Fibroblast of skin of back (primary cell): Measurements from ENCODE around the gene TNNI2. TPM values are rescaled to one million over a fixed set of nuclear protein-coding genes. Genes with fewer than 3 reads are reported as not detected.
"Not testable (repeated sequence)": the region's sequence is repeated elsewhere in the genome, so short reads cannot be mapped to it uniquely, and the experiment has no call there.

Source experiments
- DNase-seq: peaks from one replicate; pipeline ENCODE4 v3.0.0-alpha.2; 2013
- polyA plus RNA-seq, 2 experiments: library from polyadenylated mRNA; unstranded; fragments of 120-200 nt; gene quantifications; one replicate each; pipeline ENCODE4 v1.2.1, GENCODE V29; 2013; ENCODE audit not compliant: insufficient read length in 2 of 2

TNNI2 gene
- polyA plus RNA-seq (2013, experiment 1 of 2; ENCODE audit: insufficient read length), result 8.2 TPM
- 9.1 TPM for polyA plus RNA-seq (2013, experiment 2 of 2; ENCODE audit: insufficient read length)

GRCh38 chr11:1838426-1839144, at the start of gene TNNI2:
Gene TNNI2 (plus strand): TSS chr11:1838981. CDS start chr11:1839697, 716 bp downstream.
- no peak for DNase-seq

GRCh38 chr11:1791912-1792311, 46.9 kb upstream of the TNNI2 start:
- no peak for DNase-seq

GRCh38 chr11:1792461-1792860, 46.3 kb upstream of the TNNI2 start:
- no peak for DNase-seq

GRCh38 chr11:1793081-1793480, 45.7 kb upstream of the TNNI2 start:
- DNase-seq, result peak; percentile 10

- no peak for DNase-seq
Measured at GRCh38 chr11:1796413-1797011, 42.3 kb upstream of the TNNI2 start.

- DNase-seq, result no peak
Measured at GRCh38 chr11:1797391-1798125, 41.2 kb upstream of the TNNI2 start.

- no peak for DNase-seq
Measured at GRCh38 chr11:1803246-1803645, 35.5 kb upstream of the TNNI2 start.

GRCh38 chr11:1803835-1804519, 34.8 kb upstream of the TNNI2 start:
- DNase-seq, result not testable (repeated sequence)

GRCh38 chr11:1805525-1805924, 33.3 kb upstream of the TNNI2 start:
- no peak for DNase-seq

- DNase-seq, result no peak
Measured at GRCh38 chr11:1807264-1807995, 31.4 kb upstream of the TNNI2 start.

- no peak for DNase-seq
Measured at GRCh38 chr11:1810761-1811160, 28.0 kb upstream of the TNNI2 start.

- DNase-seq, result no peak
Measured at GRCh38 chr11:1812274-1812673, 26.5 kb upstream of the TNNI2 start.

- no peak for DNase-seq
Measured at GRCh38 chr11:1812801-1813200, 26.0 kb upstream of the TNNI2 start.

- DNase-seq, result not testable (repeated sequence)
Measured at GRCh38 chr11:1813356-1813755, 25.4 kb upstream of the TNNI2 start.

GRCh38 chr11:1814691-1815090, 24.1 kb upstream of the TNNI2 start:
- DNase-seq, result no peak

- no peak for DNase-seq
Measured at GRCh38 chr11:1815311-1815710, 23.5 kb upstream of the TNNI2 start.

- DNase-seq, result no peak
Measured at GRCh38 chr11:1815751-1816150, 23.0 kb upstream of the TNNI2 start.

- no peak for DNase-seq
Measured at GRCh38 chr11:1817000-1817399, 21.8 kb upstream of the TNNI2 start.

GRCh38 chr11:1817511-1817910, 21.3 kb upstream of the TNNI2 start:
- no peak for DNase-seq

GRCh38 chr11:1819074-1819473, 19.7 kb upstream of the TNNI2 start:
- no peak for DNase-seq

GRCh38 chr11:1820463-1821325, 18.1 kb upstream of the TNNI2 start:
- DNase-seq, result peak; percentile 82
